Measurements from ENCODE around the gene MYOM1.

MYOM1 gene

GRCh38 chr18:3159830-3160229 lies 59.9 kb downstream of the MYOM1 start:
- TF ChIP-seq CTCF (IDR thresholded peaks at IDR 0.05; ENCODE audit: low read depth, low read length, missing control alignments) = no peak
- H3K4me3 ChIP-seq (ENCODE audit: low read depth, low read length) = no peak overlapping the region
- no peak for DNase-seq (ENCODE audit: low read depth)

GRCh38 chr18:3157606-3158005 lies 62.2 kb downstream of the MYOM1 start:
- H3K4me3 ChIP-seq (ENCODE audit: low read depth, low read length) = no peak overlapping the region
- no peak for TF ChIP-seq CTCF (IDR thresholded peaks at IDR 0.05; ENCODE audit: low read depth, low read length, missing control alignments)
- no peak for DNase-seq (ENCODE audit: low read depth)

GRCh38 chr18:3157086-3157485 lies 62.7 kb downstream of the MYOM1 start:
- no peak for TF ChIP-seq CTCF (IDR thresholded peaks at IDR 0.05; ENCODE audit: low read depth, low read length, missing control alignments)

GRCh38 chr18:3156325-3156640 lies 63.5 kb downstream of the MYOM1 start:
- no peak for TF ChIP-seq CTCF (IDR thresholded peaks at IDR 0.05; ENCODE audit: low read depth, low read length, missing control alignments)

More at GRCh38 chr18:3157086-3157485, 62.7 kb downstream of the MYOM1 start:
- no peak overlapping the region for H3K4me3 ChIP-seq (ENCODE audit: low read depth, low read length)
- DNase-seq (ENCODE audit: low read depth) = no peak

GRCh38 chr18:3154214-3154613 lies 65.6 kb downstream of the MYOM1 start:
- TF ChIP-seq CTCF (IDR thresholded peaks at IDR 0.05; ENCODE audit: low read depth, low read length, missing control alignments) = no peak
- DNase-seq (ENCODE audit: low read depth) = no peak
- H3K4me3 ChIP-seq (ENCODE audit: low read depth, low read length) = no peak overlapping the region

More at GRCh38 chr18:3156325-3156640, 63.5 kb downstream of the MYOM1 start:
- no peak for DNase-seq (ENCODE audit: low read depth)
- H3K4me3 ChIP-seq (ENCODE audit: low read depth, low read length) = no peak overlapping the region

- no peak for DNase-seq (ENCODE audit: low read depth)
- H3K4me3 ChIP-seq (ENCODE audit: low read depth, low read length) = no peak overlapping the region
- TF ChIP-seq CTCF (IDR thresholded peaks at IDR 0.05; ENCODE audit: low read depth, low read length, missing control alignments) = no peak
Measured at GRCh38 chr18:3153107-3153704, 66.6 kb downstream of the MYOM1 start.

GRCh38 chr18:3152294-3152693 lies 67.5 kb downstream of the MYOM1 start:
- no peak for DNase-seq (ENCODE audit: low read depth)
- no peak overlapping the region for H3K4me3 ChIP-seq (ENCODE audit: low read depth, low read length)
- TF ChIP-seq CTCF (IDR thresholded peaks at IDR 0.05; ENCODE audit: low read depth, low read length, missing control alignments) = no peak
